ENCODE results near the gene HLA-DMB. TPM values are rescaled to one million over a fixed set of nuclear protein-coding genes. Genes with fewer than 3 reads are reported as not detected.

The HLA-DMB gene
- total RNA-seq, 4 donors from 2014 or later, result 59.4 to 199 (median 91.6) TPM

GRCh38 chr6:32977272-32977952 is 36.6 kb upstream of the HLA-DMB start:
- no peak for DNase-seq
- Histone ChIP-seq H3K27me3 (no peaks in the 10 kb centered on the region), H3K36me3 (peaks cover 3 to 84% (median 3%) of the 10 kb centered on the region in 3 donors), H3K4me1 (peaks cover 0 to 71% (median 7%) of the 10 kb centered on the region in 4 donors), H3K9me3 (no peaks in the 10 kb centered on the region), H3K4me3 (peak overlapping the region in 1 of 4 donors; percentile 6), H3K27ac (no peak overlapping the region)
- TF ChIP-seq POLR2A (IDR thresholded peaks at IDR 0.05), result no peak
- TF ChIP-seq, protein P1, sequence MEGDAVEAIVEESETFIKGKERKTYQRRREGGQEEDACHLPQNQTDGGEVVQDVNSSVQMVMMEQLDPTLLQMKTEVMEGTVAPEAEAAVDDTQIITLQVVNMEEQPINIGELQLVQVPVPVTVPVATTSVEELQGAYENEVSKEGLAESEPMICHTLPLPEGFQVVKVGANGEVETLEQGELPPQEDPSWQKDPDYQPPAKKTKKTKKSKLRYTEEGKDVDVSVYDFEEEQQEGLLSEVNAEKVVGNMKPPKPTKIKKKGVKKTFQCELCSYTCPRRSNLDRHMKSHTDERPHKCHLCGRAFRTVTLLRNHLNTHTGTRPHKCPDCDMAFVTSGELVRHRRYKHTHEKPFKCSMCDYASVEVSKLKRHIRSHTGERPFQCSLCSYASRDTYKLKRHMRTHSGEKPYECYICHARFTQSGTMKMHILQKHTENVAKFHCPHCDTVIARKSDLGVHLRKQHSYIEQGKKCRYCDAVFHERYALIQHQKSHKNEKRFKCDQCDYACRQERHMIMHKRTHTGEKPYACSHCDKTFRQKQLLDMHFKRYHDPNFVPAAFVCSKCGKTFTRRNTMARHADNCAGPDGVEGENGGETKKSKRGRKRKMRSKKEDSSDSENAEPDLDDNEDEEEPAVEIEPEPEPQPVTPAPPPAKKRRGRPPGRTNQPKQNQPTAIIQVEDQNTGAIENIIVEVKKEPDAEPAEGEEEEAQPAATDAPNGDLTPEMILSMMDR (IDR thresholded peaks at IDR 0.05), result no peak

- DNase-seq, result no peak
- TF ChIP-seq POLR2A (IDR thresholded peaks at IDR 0.05), result no peak
- TF ChIP-seq, protein P1 (IDR thresholded peaks at IDR 0.05), result no peak
- no peaks in the 10 kb centered on the region for H3K9me3 ChIP-seq
- H3K27ac ChIP-seq, result no peak overlapping the region
- peaks cover 3 to 82% (median 3%) of the 10 kb centered on the region in 3 donors for H3K36me3 ChIP-seq
- no peak overlapping the region for H3K4me3 ChIP-seq
- peaks cover 0 to 62% (median 5%) of the 10 kb centered on the region in 4 donors for H3K4me1 ChIP-seq
- H3K27me3 ChIP-seq, result no peaks in the 10 kb centered on the region
Observed at GRCh38 chr6:32976334-32977069, 35.7 kb upstream of the HLA-DMB start.

GRCh38 chr6:32975886-32976285 is 35.1 kb upstream of the HLA-DMB start:
- Histone ChIP-seq H3K36me3 (peaks cover 3 to 76% (median 3%) of the 10 kb centered on the region in 3 donors), H3K4me3 (no peak overlapping the region), H3K9me3 (no peaks in the 10 kb centered on the region), H3K27me3 (no peaks in the 10 kb centered on the region), H3K4me1 (peaks cover 0 to 58% (median 5%) of the 10 kb centered on the region in 4 donors), H3K27ac (no peak overlapping the region)
- no peak for DNase-seq
- TF ChIP-seq POLR2A (IDR thresholded peaks at IDR 0.05), result no peak
- TF ChIP-seq, protein P1 (IDR thresholded peaks at IDR 0.05), result no peak

DNA sequence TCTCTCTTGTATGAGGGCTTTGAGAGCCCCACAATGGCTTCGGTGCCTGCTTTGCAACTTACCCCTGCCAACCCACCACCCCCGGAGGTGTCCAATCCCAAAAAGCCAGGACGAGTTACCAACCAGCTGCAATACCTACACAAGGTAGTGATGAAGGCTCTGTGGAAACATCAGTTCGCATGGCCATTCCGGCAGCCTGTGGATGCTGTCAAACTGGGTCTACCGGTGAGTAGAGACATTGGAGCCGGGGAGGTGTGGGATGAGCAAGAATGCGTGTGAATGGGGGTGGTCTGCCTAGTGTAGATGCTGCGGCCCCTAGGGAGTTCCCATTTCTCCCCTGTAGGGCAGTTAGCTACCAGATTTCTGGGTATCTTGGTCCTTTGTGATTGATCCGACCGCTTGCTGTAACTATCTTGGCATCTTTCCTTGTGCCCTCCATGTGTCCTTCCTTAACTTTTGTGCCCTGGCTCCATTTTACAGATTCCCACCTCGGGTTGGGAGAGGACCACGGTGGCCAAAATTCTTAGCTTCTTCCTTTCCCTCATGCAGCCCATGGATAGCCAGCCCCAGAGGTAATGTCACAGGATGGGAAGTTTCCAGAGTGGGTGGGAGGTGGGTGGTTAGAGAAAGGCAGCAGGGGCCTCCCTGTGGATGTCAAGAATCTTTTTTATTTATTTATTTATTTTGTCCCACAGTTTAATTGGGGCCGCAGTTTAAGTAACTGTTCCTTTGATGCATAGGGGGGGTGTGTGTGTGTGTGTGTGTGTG is 33.9 kb upstream of the HLA-DMB start:
- no peaks in the 10 kb centered on the region for H3K27me3 ChIP-seq
- no peak for DNase-seq
- TF ChIP-seq, protein P1 (IDR thresholded peaks at IDR 0.05), result no peak
- TF ChIP-seq POLR2A (IDR thresholded peaks at IDR 0.05), result no peak
- H3K4me1 ChIP-seq, result peaks cover 0 to 51% (median 5%) of the 10 kb centered on the region in 4 donors
- H3K4me3 ChIP-seq, result peak overlapping the region; percentile 81 to 95 (median 90)
- peaks cover 0 to 64% (median 3%) of the 10 kb centered on the region in 3 donors for H3K36me3 ChIP-seq
- peak overlapping the region in 1 of 4 donors; percentile 100 for H3K27ac ChIP-seq
- no peaks in the 10 kb centered on the region for H3K9me3 ChIP-seq

- TF ChIP-seq POLR2A (IDR thresholded peaks at IDR 0.05), result no peak
- peaks cover 0 to 57% (median 3%) of the 10 kb centered on the region in 3 donors for H3K36me3 ChIP-seq
Observed at GRCh38 chr6:32974016-32974333, 33.1 kb upstream of the HLA-DMB start.

More at GRCh38 chr6:32974016-32974333, 33.1 kb upstream of the HLA-DMB start:
- Histone ChIP-seq H3K9me3 (no peaks in the 10 kb centered on the region), H3K27me3 (no peaks in the 10 kb centered on the region), H3K27ac (peak overlapping the region in 3 of 4 donors; percentile 60 to 100 (median 74)), H3K4me1 (peaks cover 0 to 43% (median 5%) of the 10 kb centered on the region in 4 donors), H3K4me3 (peak overlapping the region; percentile 81 to 95 (median 90))
- no peak for DNase-seq

All from Peyer's patch (tissue), 4 donors.